Left lung (tissue), 10 donors: Measurements from ENCODE around the gene FPR1. TPM values are rescaled to one million over a fixed set of nuclear protein-coding genes. Genes with fewer than 3 reads are reported as not detected.

Experiments
- ATAC-seq: fragments of 200-7000 bp; cut with Tn5 transposase; one replicate; pipeline ENCODE4 v1.9.1; 2020; ENCODE audit warnings: moderate library complexity
- DNase-seq, 4 donors: peaks; one replicate each; pipeline ENCODE4 v3.0.0-alpha.2; 2013 to 2020
- H3K27ac ChIP-seq, 2 donors: fragments of 200-600 bp; sonication (generic) in 1 of 2; one replicate each; pipeline versions ENCODE4 v1.5.0 to v1.8.0; 2020 to 2021
- H3K27me3 ChIP-seq, 2 donors: fragments of 200-600 bp; sonication (generic) in 1 of 2; one replicate each; pipeline versions ENCODE4 v1.5.0 to v1.8.0; 2020 to 2021
- H3K36me3 ChIP-seq, 2 donors: fragments of 200-600 bp; sonication (generic) in 1 of 2; one replicate each; pipeline versions ENCODE4 v1.5.0 to v1.8.0; 2020 to 2021
- H3K4me1 ChIP-seq, 2 donors: fragments of 200-600 bp; one replicate each; pipeline ENCODE4 v1.8.0; 2021
- H3K4me3 ChIP-seq, 2 donors: fragments of 200-600 bp; sonication (generic) in 1 of 2; one replicate each; pipeline versions ENCODE4 v1.5.0 to v1.8.0; 2020 to 2021; ENCODE audit warnings: mild to moderate bottlenecking in 1 of 2
- H3K9me3 ChIP-seq, 2 donors: fragments of 200-600 bp; sonication (generic) in 1 of 2; one replicate each; pipeline versions ENCODE4 v1.5.0 to v1.8.0; 2020 to 2021
- intact Hi-C, 2 donors: fragments of 100-400 bp; cut with DNase I; formaldehyde crosslinking; loops; one replicate each; pipeline versions ENCODE4 v1.11.2 to v1.14.2; 2022
- polyA plus RNA-seq, 6 donors: library from polyadenylated mRNA; unstranded; fragments of 120-200 nt; gene quantifications; one replicate each; pipeline ENCODE4 v1.2.1, GENCODE V29; 2013; ENCODE audit not compliant: insufficient read length in 6 of 6
- total RNA-seq, 2 donors: library from RNA; stranded (reverse); fragmentation: NEBNext Ultra II Directional; extraction: Animal tissue kit (Norgen Biotek cat#: 25700); gene quantifications; one replicate each; pipeline ENCODE4 v1.2.1, GENCODE V29; 2021
- TF ChIP-seq, protein P1 (sequence below), 2 donors: fragments of 200-600 bp; sonication (generic) in 1 of 2; IDR thresholded peaks; one replicate each; pipeline versions ENCODE4 v1.5.0 to v1.8.0; 2021; ENCODE audit warnings: antibody characterized with exemption in 2 of 2
- donor health status: DM: no; HTN: yes; CAD: no.
- donor health status: DM: no; HTN: no; CAD: no.

Gene FPR1
- total and polyA plus RNA-seq, 8 donors, result 1.6 to 193 (median 2.2) TPM

- TF ChIP-seq, protein P1, sequence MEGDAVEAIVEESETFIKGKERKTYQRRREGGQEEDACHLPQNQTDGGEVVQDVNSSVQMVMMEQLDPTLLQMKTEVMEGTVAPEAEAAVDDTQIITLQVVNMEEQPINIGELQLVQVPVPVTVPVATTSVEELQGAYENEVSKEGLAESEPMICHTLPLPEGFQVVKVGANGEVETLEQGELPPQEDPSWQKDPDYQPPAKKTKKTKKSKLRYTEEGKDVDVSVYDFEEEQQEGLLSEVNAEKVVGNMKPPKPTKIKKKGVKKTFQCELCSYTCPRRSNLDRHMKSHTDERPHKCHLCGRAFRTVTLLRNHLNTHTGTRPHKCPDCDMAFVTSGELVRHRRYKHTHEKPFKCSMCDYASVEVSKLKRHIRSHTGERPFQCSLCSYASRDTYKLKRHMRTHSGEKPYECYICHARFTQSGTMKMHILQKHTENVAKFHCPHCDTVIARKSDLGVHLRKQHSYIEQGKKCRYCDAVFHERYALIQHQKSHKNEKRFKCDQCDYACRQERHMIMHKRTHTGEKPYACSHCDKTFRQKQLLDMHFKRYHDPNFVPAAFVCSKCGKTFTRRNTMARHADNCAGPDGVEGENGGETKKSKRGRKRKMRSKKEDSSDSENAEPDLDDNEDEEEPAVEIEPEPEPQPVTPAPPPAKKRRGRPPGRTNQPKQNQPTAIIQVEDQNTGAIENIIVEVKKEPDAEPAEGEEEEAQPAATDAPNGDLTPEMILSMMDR (IDR thresholded peaks at IDR 0.05), result no peak
- DNase-seq (peak in 2 of 4 donors; percentile 28 to 60), ATAC-seq (peak; percentile 16)
- Histone ChIP-seq H3K4me1 (peaks cover 7 to 28% of the 10 kb centered on the region in 2 donors), H3K27ac (peak overlapping the region; percentile 90 to 92), H3K27me3 (peaks cover 0 to 19% of the 10 kb centered on the region in 2 donors), H3K4me3 (peak overlapping the region; percentile 10 to 59), H3K9me3 (no peaks in the 10 kb centered on the region), H3K36me3 (peaks cover 0 to 50% of the 10 kb centered on the region in 2 donors)
- intact Hi-C loops, result no loop called here
Measured at GRCh38 chr19:51702825-51703574, 48.7 kb downstream of the FPR1 start.

DNA sequence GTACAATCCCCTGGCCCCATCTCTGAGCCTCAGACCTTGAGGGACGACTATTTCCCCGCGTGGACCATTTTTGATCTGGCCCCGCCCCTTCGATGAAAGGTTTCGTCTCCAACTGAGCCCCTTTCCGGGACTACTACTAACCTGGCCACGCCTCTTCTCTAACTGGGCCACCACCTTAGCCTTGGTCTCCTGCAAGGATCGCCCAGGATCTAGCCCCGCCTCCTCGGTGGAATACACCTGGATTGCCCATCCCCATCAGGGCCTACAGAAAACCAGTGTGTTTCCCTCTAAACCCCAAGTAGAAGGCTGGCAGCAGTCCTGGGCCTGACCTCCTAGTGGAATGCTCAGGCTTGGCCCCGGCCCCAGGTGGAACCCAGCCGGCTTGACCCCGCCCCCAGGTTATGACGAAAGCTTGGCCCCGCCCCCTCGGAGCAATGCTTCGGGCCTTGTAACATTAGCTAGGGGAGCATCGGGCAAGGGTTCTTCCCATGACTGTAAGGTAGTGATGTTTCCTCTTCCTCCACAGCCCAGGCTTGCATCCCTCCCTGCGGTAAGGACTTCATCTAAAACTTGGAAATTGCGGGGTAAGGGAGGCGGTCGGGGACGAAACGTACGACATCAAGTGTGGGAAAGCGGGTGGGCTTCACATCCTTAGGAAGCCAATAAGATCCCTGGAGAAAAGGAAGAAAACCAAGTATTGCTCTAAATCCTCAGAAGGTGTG, 49.4 kb downstream of the FPR1 start:
- Histone ChIP-seq H3K4me3 (peak overlapping the region in 1 of 2 donors; percentile 59), H3K36me3 (peaks cover 0 to 54% of the 10 kb centered on the region in 2 donors), H3K9me3 (no peaks in the 10 kb centered on the region), H3K4me1 (peaks cover 7 to 28% of the 10 kb centered on the region in 2 donors), H3K27ac (peak overlapping the region; percentile 24 to 92), H3K27me3 (peaks cover 0 to 19% of the 10 kb centered on the region in 2 donors)
- intact Hi-C loops, result no loop called here
- DNase-seq, result peak in 3 of 4 donors; percentile 76 to 93 (median 80)
- peak; percentile 61 for ATAC-seq
- TF ChIP-seq, protein P1 (IDR thresholded peaks at IDR 0.05), result no peak

DNA sequence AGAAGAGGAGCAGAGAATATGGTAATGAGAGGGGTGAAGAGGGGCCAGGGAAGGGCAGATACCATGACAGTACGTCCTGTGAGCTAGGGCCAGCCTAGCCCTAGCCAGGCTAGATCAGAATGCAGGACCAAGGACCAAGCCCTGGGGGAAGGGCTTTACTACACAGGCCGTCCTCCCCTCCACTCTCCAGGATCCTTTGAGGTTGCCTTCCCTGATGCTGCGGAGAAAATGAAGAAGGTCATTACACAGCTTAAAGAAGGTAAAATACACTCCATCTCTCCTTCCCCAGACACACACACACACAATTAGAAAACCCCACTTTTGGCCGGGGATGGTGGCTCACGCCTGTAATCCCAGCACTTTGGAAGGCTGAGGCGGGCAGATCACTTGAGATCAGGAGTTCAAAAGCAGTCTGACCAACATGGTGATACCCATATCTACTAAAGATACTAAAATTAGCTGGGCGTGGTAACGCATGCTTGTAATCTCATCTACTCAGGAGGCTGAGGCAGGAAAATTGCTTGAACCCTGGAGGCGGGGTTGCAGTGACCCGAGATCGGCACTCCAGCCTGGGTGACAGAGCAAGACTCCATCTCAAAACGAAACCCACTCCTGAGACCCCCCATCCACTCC, 50.1 kb downstream of the FPR1 start:
- H3K27me3 ChIP-seq, result peaks cover 0 to 19% of the 10 kb centered on the region in 2 donors
- DNase-seq, result no peak
- H3K4me1 ChIP-seq, result peaks cover 7 to 28% of the 10 kb centered on the region in 2 donors
- H3K4me3 ChIP-seq, result no peak overlapping the region
- peaks cover 0 to 54% of the 10 kb centered on the region in 2 donors for H3K36me3 ChIP-seq
- no peak for ATAC-seq
- no peak overlapping the region for H3K27ac ChIP-seq
- H3K9me3 ChIP-seq, result no peaks in the 10 kb centered on the region
- TF ChIP-seq, protein P1 (IDR thresholded peaks at IDR 0.05), result no peak
- intact Hi-C loops, result no loop called here

DNA sequence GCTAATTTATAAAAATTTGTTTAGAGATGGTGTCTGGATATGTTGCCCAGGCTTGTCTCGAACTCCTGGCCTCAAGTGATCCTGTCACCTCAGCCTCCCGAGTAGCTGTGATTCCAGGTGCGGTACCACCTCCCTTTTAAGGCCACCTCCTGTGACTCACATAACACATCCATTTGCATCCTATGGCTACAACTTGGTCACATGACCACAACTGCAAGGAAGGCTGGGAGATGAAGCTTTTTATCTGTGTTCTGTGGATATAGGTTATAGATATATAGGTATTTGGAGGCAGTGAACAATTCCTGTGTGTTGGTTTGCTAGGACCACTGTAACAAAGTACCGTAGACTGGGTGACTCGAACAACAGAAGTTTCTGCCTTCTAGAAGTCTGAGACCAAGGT, 52.5 kb downstream of the FPR1 start:
- Histone ChIP-seq H3K4me1 (peaks cover 3 to 21% of the 10 kb centered on the region in 2 donors), H3K9me3 (no peaks in the 10 kb centered on the region), H3K27me3 (peaks cover 0 to 19% of the 10 kb centered on the region in 2 donors), H3K4me3 (no peak overlapping the region), H3K27ac (no peak overlapping the region), H3K36me3 (peaks cover 0 to 60% of the 10 kb centered on the region in 2 donors)
- ATAC-seq (no peak), DNase-seq (no peak)
- TF ChIP-seq, protein P1 (IDR thresholded peaks at IDR 0.05), result no peak
- intact Hi-C loops, result no loop called here
